CD4-positive, alpha-beta memory T cell (primary cell): Measurements from ENCODE around the gene CTNNBL1. TPM values are rescaled to one million over a fixed set of nuclear protein-coding genes. Genes with fewer than 3 reads are reported as not detected.
"Not testable (repeated sequence)": the region's sequence is repeated elsewhere in the genome, so short reads cannot be mapped to it uniquely, and the experiment has no call there.

Experiments used
- CTCF ChIA-PET: fragments of 350-600 bp; sonication (Branson Sonifier 250); formaldehyde crosslinking; loops from one replicate; lab custom pipeline; 2021; ENCODE audit warnings: inconsistent platforms; ENCODE audit not compliant: partially characterized antibody; lab: Charles Lee
- POLR2A ChIA-PET: fragments of 350-600 bp; sonication (Branson Sonifier 250); formaldehyde crosslinking; loops from one replicate; lab custom pipeline; 2021; ENCODE audit not compliant: partially characterized antibody; lab: Charles Lee
- DNase-seq, 5 donors: peaks; one replicate each; pipeline versions ENCODE4 v3.0.0 to v3.0.0-alpha.2; 2020 to 2022; ENCODE audit warnings: mixed read lengths in 1 of 5
- H3K27ac ChIP-seq: one replicate; pipeline ENCODE4 v1.7.0; 2013; ENCODE audit warnings: low read depth, low read length
- H3K27me3 ChIP-seq: 2 replicates; pipeline ENCODE4 v1.7.0; 2013; ENCODE audit warnings: mild to moderate bottlenecking, low read length, moderate library complexity; ENCODE audit not compliant: insufficient read depth
- H3K36me3 ChIP-seq: 2 replicates; pipeline ENCODE4 v1.7.0; 2013; ENCODE audit warnings: mild to moderate bottlenecking, low read length, moderate library complexity; ENCODE audit not compliant: insufficient read depth
- H3K4me1 ChIP-seq: 2 replicates; pipeline ENCODE4 v1.7.0; 2013; ENCODE audit warnings: mild to moderate bottlenecking, low read length, moderate library complexity; ENCODE audit not compliant: insufficient read depth
- H3K4me3 ChIP-seq, 2 donors: one replicate each; pipeline ENCODE4 v1.7.0; 2013; ENCODE audit warnings: low read length in 2 of 2, mild to moderate bottlenecking in 1 of 2
- H3K9me3 ChIP-seq, 2 donors: one replicate each; pipeline ENCODE4 v1.7.0; 2013; ENCODE audit warnings: low read length in 2 of 2, control low read depth in 1 of 2; ENCODE audit not compliant: control insufficient read depth in 1 of 2
- H3K27ac Mint-ChIP-seq, 7 donors: one replicate each; pipeline ENCODE4 v1.8.0; 2020 to 2021; ENCODE audit warnings: mixed read lengths in 7 of 7, mild to moderate bottlenecking in 6 of 7, inconsistent platforms in 3 of 7, moderate library complexity in 3 of 7
- H3K27me3 Mint-ChIP-seq, 2 donors: one replicate each; pipeline ENCODE4 v1.8.0; 2020 to 2021; ENCODE audit warnings: mixed read lengths in 2 of 2
- H3K36me3 Mint-ChIP-seq, 2 donors: one replicate each; pipeline ENCODE4 v1.8.0; 2020 to 2021; ENCODE audit warnings: mixed read lengths in 2 of 2, inconsistent platforms in 1 of 2, mild to moderate bottlenecking in 1 of 2
- H3K4me1 Mint-ChIP-seq, 4 donors: one replicate each; pipeline ENCODE4 v1.8.0; 2020 to 2021; ENCODE audit warnings: mixed read lengths in 4 of 4, mild to moderate bottlenecking in 1 of 4
- H3K4me3 Mint-ChIP-seq, 8 donors: one replicate each; pipeline ENCODE4 v1.8.0; 2020 to 2021; ENCODE audit warnings: mixed read lengths in 8 of 8, mild to moderate bottlenecking in 7 of 8, moderate library complexity in 6 of 8, inconsistent platforms in 3 of 8
- H3K9me3 Mint-ChIP-seq, 8 donors: one replicate each; pipeline ENCODE4 v1.8.0; 2020 to 2021; ENCODE audit warnings: mixed read lengths in 8 of 8, mild to moderate bottlenecking in 5 of 8, inconsistent platforms in 3 of 8, moderate library complexity in 1 of 8
- intact Hi-C: fragments of 100-400 bp; cut with micrococcal nuclease; formaldehyde crosslinking; loops from one replicate; pipeline ENCODE4 v1.15.1; 2023
- polyA plus RNA-seq, 2 donors: library from polyadenylated mRNA; unstranded; fragments of 300-500 nt; fragmentation: Illumina TruSeq; gene quantifications; one replicate each; pipeline ENCODE4 v1.2.3, GENCODE V29; 2021
- total RNA-seq, 2 experiments: library from RNA; stranded (reverse); gene quantifications; one replicate each; pipeline ENCODE4 v1.2.3, GENCODE V29; 2021

CTNNBL1 gene
- total and polyA plus RNA-seq, 4 experiments from 2014 or later: 41.5 to 104 (median 64.2) TPM

GRCh38 chr20:37850724-37851355, 157.0 kb downstream of the CTNNBL1 start:
- CTCF ChIA-PET: no interaction called here
- DNase-seq: no peak
- Histone ChIP-seq H3K27ac (no peak overlapping the region), H3K27me3 (no peaks in the 10 kb centered on the region), H3K9me3 (no peaks in the 10 kb centered on the region), H3K4me1 (no peaks in the 10 kb centered on the region), H3K36me3 (peaks cover 16% of the 10 kb centered on the region), H3K4me3 (no peak overlapping the region)
- H3K27ac Mint-ChIP-seq: peak overlapping the region in 2 of 7 donors; percentile 5 to 37
- intact Hi-C loops: no loop called here
- H3K36me3 Mint-ChIP-seq: peaks cover 63 to 69% of the 10 kb centered on the region in 2 donors
- no peaks in the 10 kb centered on the region for H3K4me1 Mint-ChIP-seq
- POLR2A ChIA-PET: no interaction called here
- no peak overlapping the region for H3K4me3 Mint-ChIP-seq
- H3K27me3 Mint-ChIP-seq: no peaks in the 10 kb centered on the region
- H3K9me3 Mint-ChIP-seq: no peaks in the 10 kb centered on the region

GRCh38 chr20:37852666-37853065, 158.8 kb downstream of the CTNNBL1 start:
- H3K4me1 Mint-ChIP-seq: no peaks in the 10 kb centered on the region
- no peaks in the 10 kb centered on the region for H3K9me3 ChIP-seq
- ChIA-PET CTCF (no interaction called here), POLR2A (no interaction called here)
- peaks cover 16% of the 10 kb centered on the region for H3K36me3 ChIP-seq
- peaks cover 59 to 62% of the 10 kb centered on the region in 2 donors for H3K36me3 Mint-ChIP-seq
- DNase-seq: no peak
- no peaks in the 10 kb centered on the region for H3K27me3 ChIP-seq
- H3K4me3 ChIP-seq: no peak overlapping the region
- no peak overlapping the region for H3K27ac Mint-ChIP-seq
- no peak overlapping the region for H3K27ac ChIP-seq
- H3K4me1 ChIP-seq: no peaks in the 10 kb centered on the region
- H3K27me3 Mint-ChIP-seq: no peaks in the 10 kb centered on the region
- H3K9me3 Mint-ChIP-seq: no peaks in the 10 kb centered on the region
- intact Hi-C loops: no loop called here
- H3K4me3 Mint-ChIP-seq: no peak overlapping the region

- H3K4me1 ChIP-seq: no peaks in the 10 kb centered on the region
- DNase-seq: no peak
- Mint-ChIP-seq H3K27me3 (no peaks in the 10 kb centered on the region), H3K4me1 (no peaks in the 10 kb centered on the region), H3K4me3 (no peak overlapping the region), H3K27ac (no peak overlapping the region), H3K36me3 (peaks cover 53 to 58% of the 10 kb centered on the region in 2 donors), H3K9me3 (no peaks in the 10 kb centered on the region)
- no peaks in the 10 kb centered on the region for H3K9me3 ChIP-seq
- H3K4me3 ChIP-seq: no peak overlapping the region
- peaks cover 16% of the 10 kb centered on the region for H3K36me3 ChIP-seq
- ChIA-PET POLR2A (no interaction called here), CTCF (no interaction called here)
- no peak overlapping the region for H3K27ac ChIP-seq
- intact Hi-C loops: no loop called here
- no peaks in the 10 kb centered on the region for H3K27me3 ChIP-seq
Measured at GRCh38 chr20:37853823-37854375, 160.1 kb downstream of the CTNNBL1 start.

GRCh38 chr20:37856034-37856433, 162.2 kb downstream of the CTNNBL1 start:
- H3K4me3 ChIP-seq, H3K27ac Mint-ChIP-seq, H3K27ac ChIP-seq, H3K4me1 Mint-ChIP-seq, H3K27me3 ChIP-seq, H3K4me3 Mint-ChIP-seq, H3K27me3 Mint-ChIP-seq, CTCF ChIA-PET, H3K9me3 ChIP-seq, intact Hi-C loops, H3K9me3 Mint-ChIP-seq, H3K4me1 ChIP-seq, DNase-seq, POLR2A ChIA-PET: not testable (repeated sequence)
- peaks cover 52 to 58% of the 10 kb centered on the region in 2 donors for H3K36me3 Mint-ChIP-seq
- H3K36me3 ChIP-seq: peaks cover 14% of the 10 kb centered on the region

GRCh38 chr20:37856932-37857660, 163.3 kb downstream of the CTNNBL1 start:
- no peak overlapping the region for H3K27ac ChIP-seq
- DNase-seq: no peak
- peaks cover 19% of the 10 kb centered on the region for H3K36me3 ChIP-seq
- no peaks in the 10 kb centered on the region for H3K4me1 Mint-ChIP-seq
- no peaks in the 10 kb centered on the region for H3K4me1 ChIP-seq
- ChIA-PET POLR2A (interaction anchor here (0.6 kb wide), 1 partner anchor 25 kb away, joined by 3 read pairs; no protein-coding TSS in a partner anchor), CTCF (no interaction called here)
- H3K27me3 Mint-ChIP-seq: no peaks in the 10 kb centered on the region
- peak overlapping the region in 1 of 7 donors; percentile 61 for H3K27ac Mint-ChIP-seq
- intact Hi-C loops: no loop called here
- no peaks in the 10 kb centered on the region for H3K9me3 Mint-ChIP-seq
- no peaks in the 10 kb centered on the region for H3K9me3 ChIP-seq
- no peak overlapping the region for H3K4me3 ChIP-seq
- no peaks in the 10 kb centered on the region for H3K27me3 ChIP-seq
- peaks cover 56 to 60% of the 10 kb centered on the region in 2 donors for H3K36me3 Mint-ChIP-seq
- no peak overlapping the region for H3K4me3 Mint-ChIP-seq

- Histone ChIP-seq H3K27ac (no peak overlapping the region), H3K27me3 (no peaks in the 10 kb centered on the region), H3K36me3 (peaks cover 12% of the 10 kb centered on the region), H3K4me1 (no peaks in the 10 kb centered on the region), H3K4me3 (no peak overlapping the region), H3K9me3 (no peaks in the 10 kb centered on the region)
- intact Hi-C loops: no loop called here
- POLR2A ChIA-PET: no interaction called here
- Mint-ChIP-seq H3K9me3 (no peaks in the 10 kb centered on the region), H3K4me3 (no peak overlapping the region), H3K27ac (no peak overlapping the region), H3K27me3 (no peaks in the 10 kb centered on the region), H3K36me3 (peaks cover 47 to 68% of the 10 kb centered on the region in 2 donors), H3K4me1 (no peaks in the 10 kb centered on the region)
- CTCF ChIA-PET: no interaction called here
- DNase-seq: no peak
Measured at GRCh38 chr20:37859406-37860171, 165.8 kb downstream of the CTNNBL1 start.

- Histone ChIP-seq H3K4me3 (no peak overlapping the region), H3K27ac (no peak overlapping the region), H3K27me3 (no peaks in the 10 kb centered on the region), H3K9me3 (no peaks in the 10 kb centered on the region), H3K4me1 (no peaks in the 10 kb centered on the region), H3K36me3 (peaks cover 16% of the 10 kb centered on the region)
- intact Hi-C loops: no loop called here
- no peak overlapping the region for H3K27ac Mint-ChIP-seq
- POLR2A ChIA-PET: no interaction called here
- H3K4me1 Mint-ChIP-seq: no peaks in the 10 kb centered on the region
- DNase-seq: no peak
- CTCF ChIA-PET: no interaction called here
- H3K27me3 Mint-ChIP-seq: no peaks in the 10 kb centered on the region
- peaks cover 42 to 70% of the 10 kb centered on the region in 2 donors for H3K36me3 Mint-ChIP-seq
- H3K9me3 Mint-ChIP-seq: no peaks in the 10 kb centered on the region
- H3K4me3 Mint-ChIP-seq: no peak overlapping the region
Measured at GRCh38 chr20:37863289-37863688, 169.5 kb downstream of the CTNNBL1 start.
